GM19023 (cell line): ENCODE results near the gene MDM2.

Experiments
- ATAC-seq: cut with Tn5 transposase; IDR thresholded peaks from one replicate; pipeline ENCODE4 v1.9.1; 2021; ENCODE audit warnings: mild to moderate bottlenecking, moderate library complexity; ENCODE audit not compliant: unreplicated experiment

The MDM2 gene

GRCh38 chr12:68807576-68808387 is at the start of gene MDM2:
MDM2 (plus strand) TSS chr12:68808177; CDS start chr12:68808478, 301 bp downstream.
- ATAC-seq: peak; percentile 70

GRCh38 chr12:68759852-68760251 is 48.1 kb upstream of the MDM2 start:
- no peak for ATAC-seq

- ATAC-seq: no peak
Observed at GRCh38 chr12:68760806-68761441, 47.1 kb upstream of the MDM2 start.

- no peak for ATAC-seq
Observed at GRCh38 chr12:68761442-68761812, 46.5 kb upstream of the MDM2 start.

- no peak for ATAC-seq
Observed at GRCh38 chr12:68761901-68762630, 45.9 kb upstream of the MDM2 start.

- ATAC-seq: no peak
Observed at GRCh38 chr12:68762691-68763090, 45.3 kb upstream of the MDM2 start.

- no peak for ATAC-seq
Observed at GRCh38 chr12:68765696-68766095, 42.3 kb upstream of the MDM2 start.

GRCh38 chr12:68766646-68767045 is 41.3 kb upstream of the MDM2 start:
- ATAC-seq: no peak

GRCh38 chr12:68767191-68767590 is 40.8 kb upstream of the MDM2 start:
- no peak for ATAC-seq

- ATAC-seq: no peak
Observed at GRCh38 chr12:68768431-68768939, 39.5 kb upstream of the MDM2 start.

- ATAC-seq: no peak
Observed at GRCh38 chr12:68769941-68770340, 38.0 kb upstream of the MDM2 start.

- no peak for ATAC-seq
Observed at GRCh38 chr12:68771223-68771925, 36.6 kb upstream of the MDM2 start.

GRCh38 chr12:68772714-68773113 is 35.3 kb upstream of the MDM2 start:
- no peak for ATAC-seq

GRCh38 chr12:68773582-68773981 is 34.4 kb upstream of the MDM2 start:
- no peak for ATAC-seq

GRCh38 chr12:68775121-68775630 is 32.8 kb upstream of the MDM2 start:
- no peak for ATAC-seq

- no peak for ATAC-seq
Observed at GRCh38 chr12:68776976-68777610, 30.9 kb upstream of the MDM2 start.

GRCh38 chr12:68779280-68779679 is 28.7 kb upstream of the MDM2 start:
- ATAC-seq: no peak

- ATAC-seq: no peak
Observed at GRCh38 chr12:68780731-68781130, 27.2 kb upstream of the MDM2 start.

GRCh38 chr12:68781728-68782127 is 26.2 kb upstream of the MDM2 start:
- ATAC-seq: no peak

- ATAC-seq: no peak
Observed at GRCh38 chr12:68784015-68784414, 24.0 kb upstream of the MDM2 start.
